Suprapubic skin (tissue), 4 donors: ENCODE results near the gene FAM89A. TPM values are rescaled to one million over a fixed set of nuclear protein-coding genes. Genes with fewer than 3 reads are reported as not detected.

Experiments
- DNase-seq, 2 donors: peaks; one replicate each; pipeline ENCODE4 v3.0.0-alpha.2; 2019; ENCODE audit warnings: low spot score in 2 of 2
- H3K27ac ChIP-seq: fragments of 200-600 bp; sonication (generic); one replicate; pipeline ENCODE4 v1.5.1; 2019
- H3K27me3 ChIP-seq: fragments of 200-600 bp; sonication (generic); one replicate; pipeline ENCODE4 v1.5.1; 2019
- H3K36me3 ChIP-seq: fragments of 200-600 bp; sonication (generic); one replicate; pipeline ENCODE4 v1.5.1; 2019
- H3K4me1 ChIP-seq: fragments of 200-600 bp; sonication (generic); one replicate; pipeline ENCODE4 v1.5.1; 2019
- H3K4me3 ChIP-seq: fragments of 200-600 bp; sonication (generic); one replicate; pipeline ENCODE4 v1.5.1; 2019; ENCODE audit warnings: mild to moderate bottlenecking
- H3K9me3 ChIP-seq: fragments of 200-600 bp; sonication (generic); one replicate; pipeline ENCODE4 v1.5.1; 2019
- EP300 ChIP-seq: sonication (generic); formaldehyde crosslinking; IDR thresholded peaks from one replicate; pipeline ENCODE4 v1.6.1; 2017; ENCODE audit warnings: antibody characterized with exemption
- POLR2A ChIP-seq, 2 donors: fragments of 450-650 bp; IDR thresholded peaks; one replicate each; pipeline ENCODE4 v1.6.1; 2017; ENCODE audit warnings: antibody characterized with exemption in 2 of 2, mild to moderate bottlenecking in 2 of 2, moderate library complexity in 2 of 2
- POLR2AphosphoS5 ChIP-seq, 3 donors: sonication (generic); formaldehyde crosslinking; IDR thresholded peaks; one replicate each; pipeline ENCODE4 v1.6.1; 2017; ENCODE audit warnings: antibody characterized with exemption in 3 of 3
- WGBS: methylation state at CpG from one replicate; pipeline ENCODE4 v1.1.5; 2018; 5-methylcytosine and 5-hydroxymethylcytosine counted together
- total RNA-seq, 4 donors: library from RNA; depleted of rRNA; stranded (reverse); fragments of >200 nt; gene quantifications; one replicate each; pipeline ENCODE4 v1.1.0, GENCODE V29; 2016
- TF ChIP-seq, protein P1 (sequence below), 2 donors: fragments of 200-600 bp in 1 of 2; fragments of 450-650 bp in 1 of 2; sonication (generic) in 1 of 2; IDR thresholded peaks; one replicate each; pipeline ENCODE4 v1.5.1; 2016 to 2019; ENCODE audit warnings: antibody characterized with exemption in 2 of 2, mild to moderate bottlenecking in 1 of 2, moderate library complexity in 1 of 2

Gene FAM89A
- total RNA-seq, 4 donors from 2014 or later = 25.5 to 59.8 (median 49.7) TPM

DNA sequence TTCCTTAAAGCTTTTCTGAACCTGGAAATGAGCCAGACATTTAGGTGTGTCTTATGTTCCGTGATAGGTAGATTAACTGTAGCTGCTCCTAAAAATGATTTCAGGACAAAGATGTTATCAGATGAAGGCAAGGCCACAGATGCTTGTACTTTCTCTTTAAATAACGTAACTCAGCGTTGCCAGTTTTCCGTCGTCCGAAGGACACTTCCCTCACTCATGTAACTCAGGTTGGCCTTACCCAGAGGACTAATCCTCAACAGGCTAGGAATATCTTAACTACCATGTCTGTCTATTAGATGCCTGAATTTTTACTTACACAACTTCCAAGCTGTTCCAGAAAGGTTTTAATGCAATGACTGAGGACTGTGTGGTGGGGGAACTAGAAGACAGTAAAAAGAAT lies 35.4 kb upstream of the FAM89A start:
- 46% methylated on average over 6 of the region's 6 CpGs for WGBS
- Histone ChIP-seq H3K27ac (no peak overlapping the region), H3K9me3 (no peaks in the 10 kb centered on the region), H3K4me3 (no peak overlapping the region), H3K36me3 (no peaks in the 10 kb centered on the region), H3K4me1 (no peaks in the 10 kb centered on the region), H3K27me3 (peaks cover 3% of the 10 kb centered on the region)
- TF ChIP-seq, protein P1, sequence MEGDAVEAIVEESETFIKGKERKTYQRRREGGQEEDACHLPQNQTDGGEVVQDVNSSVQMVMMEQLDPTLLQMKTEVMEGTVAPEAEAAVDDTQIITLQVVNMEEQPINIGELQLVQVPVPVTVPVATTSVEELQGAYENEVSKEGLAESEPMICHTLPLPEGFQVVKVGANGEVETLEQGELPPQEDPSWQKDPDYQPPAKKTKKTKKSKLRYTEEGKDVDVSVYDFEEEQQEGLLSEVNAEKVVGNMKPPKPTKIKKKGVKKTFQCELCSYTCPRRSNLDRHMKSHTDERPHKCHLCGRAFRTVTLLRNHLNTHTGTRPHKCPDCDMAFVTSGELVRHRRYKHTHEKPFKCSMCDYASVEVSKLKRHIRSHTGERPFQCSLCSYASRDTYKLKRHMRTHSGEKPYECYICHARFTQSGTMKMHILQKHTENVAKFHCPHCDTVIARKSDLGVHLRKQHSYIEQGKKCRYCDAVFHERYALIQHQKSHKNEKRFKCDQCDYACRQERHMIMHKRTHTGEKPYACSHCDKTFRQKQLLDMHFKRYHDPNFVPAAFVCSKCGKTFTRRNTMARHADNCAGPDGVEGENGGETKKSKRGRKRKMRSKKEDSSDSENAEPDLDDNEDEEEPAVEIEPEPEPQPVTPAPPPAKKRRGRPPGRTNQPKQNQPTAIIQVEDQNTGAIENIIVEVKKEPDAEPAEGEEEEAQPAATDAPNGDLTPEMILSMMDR (IDR thresholded peaks at IDR 0.05) = no peak
- TF ChIP-seq POLR2AphosphoS5 (IDR thresholded peaks at IDR 0.05) (no peak), EP300 (no peak), POLR2A (IDR thresholded peaks at IDR 0.05) (no peak)
- DNase-seq = peak in 1 of 2 donors; percentile 11

DNA sequence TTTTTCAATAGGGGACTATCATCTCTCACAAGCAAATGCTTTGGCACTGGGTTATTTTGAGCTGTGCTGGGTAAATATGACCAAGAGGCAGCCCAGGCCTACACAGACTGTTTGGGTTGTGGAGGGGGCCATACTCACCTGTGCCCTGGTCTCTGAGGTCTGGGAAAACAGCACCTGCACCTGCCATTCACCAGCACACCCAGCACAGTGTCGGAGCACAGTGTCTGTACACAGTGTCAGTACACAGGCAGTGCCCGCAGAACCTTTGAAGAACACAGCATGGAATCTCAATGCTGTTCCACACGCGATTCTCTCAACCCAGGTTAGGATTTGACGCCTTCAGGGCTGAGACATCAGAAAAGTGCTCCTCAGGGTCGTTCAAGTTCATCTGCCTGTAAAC lies 35.0 kb upstream of the FAM89A start:
- no peaks in the 10 kb centered on the region for H3K9me3 ChIP-seq
- TF ChIP-seq, protein P1 (IDR thresholded peaks at IDR 0.05) = no peak
- no peak for TF ChIP-seq EP300
- TF ChIP-seq POLR2A (IDR thresholded peaks at IDR 0.05) = no peak
- TF ChIP-seq POLR2AphosphoS5 (IDR thresholded peaks at IDR 0.05) = no peak
- H3K4me1 ChIP-seq = no peaks in the 10 kb centered on the region
- no peak overlapping the region for H3K4me3 ChIP-seq
- WGBS = 76% methylated on average over 5 of the region's 6 CpGs
- H3K27me3 ChIP-seq = peaks cover 3% of the 10 kb centered on the region
- no peak overlapping the region for H3K27ac ChIP-seq
- DNase-seq = peak in 1 of 2 donors; percentile 23
- H3K36me3 ChIP-seq = no peaks in the 10 kb centered on the region

DNA sequence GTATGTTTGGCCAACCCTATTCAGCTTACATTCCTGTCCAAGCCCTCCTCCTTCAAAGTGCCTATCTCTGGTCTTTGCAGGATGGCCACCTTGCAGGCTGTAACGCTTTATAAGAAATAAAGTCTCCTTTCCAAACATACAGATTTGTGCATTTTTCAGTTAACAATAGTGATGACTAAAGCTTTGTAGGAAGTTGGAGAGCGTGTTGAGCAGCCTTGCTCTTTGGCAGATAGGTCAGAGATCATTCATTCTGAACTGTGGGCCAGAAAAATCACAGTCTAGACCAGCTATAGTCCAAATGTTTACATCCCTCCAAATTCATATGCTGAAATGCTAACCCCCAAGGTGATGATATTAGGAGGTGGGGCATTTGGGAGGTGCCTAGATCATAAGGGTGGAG lies 34.0 kb upstream of the FAM89A start:
- H3K4me3 ChIP-seq = no peak overlapping the region
- H3K27ac ChIP-seq = no peak overlapping the region
- 89% methylated on average over 2 of the region's 2 CpGs for WGBS
- peaks cover 3% of the 10 kb centered on the region for H3K27me3 ChIP-seq
- TF ChIP-seq POLR2AphosphoS5 (IDR thresholded peaks at IDR 0.05) = no peak
- TF ChIP-seq, protein P1 (IDR thresholded peaks at IDR 0.05) = no peak
- TF ChIP-seq EP300 = no peak
- no peak for TF ChIP-seq POLR2A (IDR thresholded peaks at IDR 0.05)
- H3K9me3 ChIP-seq = no peaks in the 10 kb centered on the region
- no peaks in the 10 kb centered on the region for H3K36me3 ChIP-seq
- no peak for DNase-seq
- no peaks in the 10 kb centered on the region for H3K4me1 ChIP-seq

DNA sequence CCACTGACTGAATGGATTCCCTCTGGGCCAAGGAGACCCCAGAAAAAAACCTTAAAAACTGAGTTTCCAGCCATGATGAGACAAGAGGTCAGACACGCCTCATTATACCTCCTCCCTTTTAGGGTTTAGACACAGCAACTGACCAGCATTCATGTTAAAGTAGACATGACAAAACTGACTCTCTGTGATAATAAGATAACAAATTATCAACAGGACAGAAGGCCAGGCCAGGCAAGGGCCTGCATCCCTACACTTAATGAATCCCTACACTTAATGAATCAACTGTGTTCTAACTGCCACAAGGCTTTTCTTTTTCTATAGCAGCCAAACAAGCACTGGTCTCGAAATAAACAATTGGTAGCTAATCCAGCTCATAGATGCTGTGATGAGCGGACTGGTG lies 33.3 kb upstream of the FAM89A start:
- Histone ChIP-seq H3K9me3 (no peaks in the 10 kb centered on the region), H3K4me1 (no peaks in the 10 kb centered on the region), H3K4me3 (no peak overlapping the region), H3K27ac (no peak overlapping the region), H3K36me3 (no peaks in the 10 kb centered on the region), H3K27me3 (peaks cover 3% of the 10 kb centered on the region)
- no peak for DNase-seq
- no peak for TF ChIP-seq EP300
- TF ChIP-seq POLR2AphosphoS5 (IDR thresholded peaks at IDR 0.05) = no peak
- no peak for TF ChIP-seq POLR2A (IDR thresholded peaks at IDR 0.05)
- TF ChIP-seq, protein P1 (IDR thresholded peaks at IDR 0.05) = no peak
- 96% methylated on average over 3 of the region's 3 CpGs for WGBS

DNA sequence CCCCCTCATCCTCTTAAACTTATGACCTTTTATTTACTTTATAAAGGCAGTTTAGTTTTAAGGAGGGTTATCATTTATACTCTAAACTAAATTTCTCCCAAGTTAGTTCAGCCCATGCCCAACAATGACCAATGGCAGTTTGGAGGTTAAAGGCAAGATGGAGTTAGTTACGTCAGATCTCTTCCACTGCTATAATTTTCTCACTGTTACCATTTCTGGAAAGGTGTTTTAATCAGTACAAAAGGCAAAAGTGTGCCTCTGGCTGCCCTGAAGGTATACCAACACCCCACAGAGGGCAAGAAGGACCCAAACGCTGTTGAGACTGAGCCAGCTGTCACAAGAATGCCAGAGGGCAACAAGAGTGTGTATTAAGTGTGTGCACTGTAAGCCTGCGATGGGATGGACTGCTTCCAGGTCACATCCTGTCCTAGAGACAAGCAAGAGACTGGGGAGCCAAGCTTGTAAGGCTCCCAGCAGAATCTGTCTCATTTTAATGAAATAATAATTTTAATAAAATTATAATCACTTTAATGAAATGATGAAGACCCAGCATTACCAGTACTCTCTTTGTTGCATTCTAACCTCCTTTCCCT lies 32.5 kb upstream of the FAM89A start:
- no peaks in the 10 kb centered on the region for H3K4me1 ChIP-seq
- WGBS = 50% methylated on average over 3 of the region's 3 CpGs
- no peaks in the 10 kb centered on the region for H3K36me3 ChIP-seq
- no peak overlapping the region for H3K27ac ChIP-seq
- no peaks in the 10 kb centered on the region for H3K9me3 ChIP-seq
- peaks cover 3% of the 10 kb centered on the region for H3K27me3 ChIP-seq
- TF ChIP-seq, protein P1 (IDR thresholded peaks at IDR 0.05) = no peak
- TF ChIP-seq POLR2A (IDR thresholded peaks at IDR 0.05) (no peak), POLR2AphosphoS5 (IDR thresholded peaks at IDR 0.05) (no peak), EP300 (no peak)
- H3K4me3 ChIP-seq = no peak overlapping the region
- no peak for DNase-seq
